Stomach (tissue), 9 donors: ENCODE measurements around the gene MDFIC. TPM values are rescaled to one million over a fixed set of nuclear protein-coding genes. Genes with fewer than 3 reads are reported as not detected.

Experiments
- DNase-seq, 2 donors: peaks; one replicate each; pipeline versions ENCODE4 v3.0.0 to v3.0.0-alpha.2; 2013 to 2019
- H3K27ac ChIP-seq, 5 donors: fragments of 200-600 bp in 4 of 5; sonication (generic) in 4 of 5; one replicate each; pipeline ENCODE4 v1.5.1; 2013 to 2019; ENCODE audit warnings: mild to moderate bottlenecking in 1 of 5, moderate library complexity in 1 of 5
- H3K27me3 ChIP-seq, 3 donors: fragments of 200-600 bp; sonication (generic); one replicate each; pipeline ENCODE4 v1.5.1; 2017 to 2019; ENCODE audit warnings: mixed run types in 1 of 3
- H3K36me3 ChIP-seq, 4 donors: fragments of 200-600 bp; sonication (generic); 1 replicate in 3 of 4; 2 replicates in 1 of 4; pipeline ENCODE4 v1.5.1; 2016 to 2019
- H3K4me1 ChIP-seq, 4 donors: fragments of 200-600 bp; sonication (generic); one replicate each; pipeline ENCODE4 v1.5.1; 2016 to 2019
- H3K4me3 ChIP-seq, 4 donors: fragments of 200-600 bp; sonication (generic) in 3 of 4; one replicate each; pipeline ENCODE4 v1.5.1; 2016 to 2019; ENCODE audit warnings: mild to moderate bottlenecking in 1 of 4
- H3K9me3 ChIP-seq, 4 donors: fragments of 200-600 bp; sonication (generic); one replicate each; pipeline ENCODE4 v1.5.1; 2016 to 2019
- EP300 ChIP-seq: sonication (generic); formaldehyde crosslinking; IDR thresholded peaks from one replicate; pipeline ENCODE4 v1.6.1; 2017; ENCODE audit warnings: antibody characterized with exemption
- POLR2A ChIP-seq, 4 donors: fragments of 450-650 bp; IDR thresholded peaks; one replicate each; pipeline ENCODE4 v1.6.1; 2016; ENCODE audit warnings: antibody characterized with exemption in 4 of 4, control low read depth in 2 of 4, mild to moderate bottlenecking in 1 of 4, moderate library complexity in 1 of 4
- POLR2AphosphoS5 ChIP-seq, 3 donors: sonication (generic); formaldehyde crosslinking; IDR thresholded peaks; one replicate each; pipeline ENCODE4 v1.6.1; 2016; ENCODE audit warnings: antibody characterized with exemption in 3 of 3
- WGBS, 5 donors: extraction: QIAGEN DNeasy Blood & Tissue Kit in 3 of 5; methylation state at CpG; one replicate each; pipeline versions ENCODE4 v1.1.5 to v1.1.7; 2013 to 2018; 5-methylcytosine and 5-hydroxymethylcytosine counted together
- intact Hi-C: fragments of 100-400 bp; cut with DNase I; formaldehyde crosslinking; loops from one replicate; pipeline ENCODE4 v1.15.1; 2023; ENCODE audit warnings: low total_unique reads
- polyA plus RNA-seq, 3 donors: library from polyadenylated mRNA; stranded (reverse); fragments of 200-250 nt; gene quantifications; one replicate each; pipeline ENCODE4 v1.2.3, GENCODE V29; 2013
- total RNA-seq, 5 donors: library from RNA; depleted of rRNA; stranded (reverse); fragments of >200 nt; gene quantifications; one replicate each; pipeline versions ENCODE4 v1.1.0 to v1.2.3, GENCODE V29; 2014 to 2016
- TF ChIP-seq, protein P1 (sequence below), 7 experiments: fragments of 450-650 bp in 4 of 7; fragments of 200-600 bp in 3 of 7; sonication (generic) in 3 of 7; IDR thresholded peaks; one replicate each; pipeline ENCODE4 v1.5.1; 2016 to 2019; ENCODE audit warnings: antibody characterized with exemption in 7 of 7, control low read depth in 2 of 7, mild to moderate bottlenecking in 1 of 7
- donor health status: healthy with polysubstance abuse.
- donor health status: Bipolar disorder and iron deficiency.
- donor health status: healthy.

The MDFIC gene
- total and polyA plus RNA-seq, 8 donors = 6.9 to 39.8 (median 8.6) TPM

DNA sequence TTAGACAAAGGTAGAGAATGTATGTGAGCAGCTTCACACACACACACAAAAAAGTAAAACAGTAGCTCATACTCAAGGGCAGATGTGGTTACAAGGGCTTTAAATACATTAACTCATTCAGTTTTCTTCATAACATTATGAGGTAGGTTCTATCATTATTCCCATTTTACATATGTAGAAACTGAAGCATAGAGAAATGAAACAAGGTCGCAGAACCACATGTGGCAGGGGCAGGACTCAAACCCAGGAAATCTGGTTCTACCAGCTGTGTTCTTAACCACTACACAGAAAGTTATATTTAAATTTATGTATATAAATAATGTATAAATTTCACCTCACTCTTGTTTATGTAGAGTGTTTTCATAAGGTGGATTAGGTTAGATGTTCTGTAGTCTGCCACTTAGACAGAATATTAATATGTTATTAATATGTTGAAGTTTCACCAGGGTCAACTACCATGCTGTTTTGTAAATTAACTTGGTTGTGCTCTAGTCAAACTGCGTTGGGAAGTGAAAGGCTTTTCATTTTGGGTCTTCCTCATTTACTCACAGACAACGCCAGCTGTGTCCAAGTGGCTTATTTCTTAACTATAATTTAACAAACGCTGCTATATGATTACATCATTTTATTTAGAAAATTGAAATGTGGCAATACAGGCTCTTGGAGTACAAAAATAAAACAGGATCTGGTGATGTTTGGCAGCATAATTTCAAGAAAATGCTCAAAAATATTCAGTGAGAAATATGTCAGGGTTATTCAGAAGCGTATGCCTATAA is 138.4 kb downstream of the MDFIC start:
- Histone ChIP-seq H3K4me3 (no peak overlapping the region), H3K9me3 (no peaks in the 10 kb centered on the region), H3K27ac (no peak overlapping the region), H3K27me3 (no peaks in the 10 kb centered on the region), H3K4me1 (peaks cover 0 to 3% (median 0%) of the 10 kb centered on the region in 4 donors), H3K36me3 (no peaks in the 10 kb centered on the region)
- no peak for DNase-seq
- intact Hi-C loops = no loop called here
- TF ChIP-seq POLR2AphosphoS5 (IDR thresholded peaks at IDR 0.05) = no peak
- no peak for TF ChIP-seq POLR2A (IDR thresholded peaks at IDR 0.05)
- TF ChIP-seq EP300 = no peak
- TF ChIP-seq, protein P1, sequence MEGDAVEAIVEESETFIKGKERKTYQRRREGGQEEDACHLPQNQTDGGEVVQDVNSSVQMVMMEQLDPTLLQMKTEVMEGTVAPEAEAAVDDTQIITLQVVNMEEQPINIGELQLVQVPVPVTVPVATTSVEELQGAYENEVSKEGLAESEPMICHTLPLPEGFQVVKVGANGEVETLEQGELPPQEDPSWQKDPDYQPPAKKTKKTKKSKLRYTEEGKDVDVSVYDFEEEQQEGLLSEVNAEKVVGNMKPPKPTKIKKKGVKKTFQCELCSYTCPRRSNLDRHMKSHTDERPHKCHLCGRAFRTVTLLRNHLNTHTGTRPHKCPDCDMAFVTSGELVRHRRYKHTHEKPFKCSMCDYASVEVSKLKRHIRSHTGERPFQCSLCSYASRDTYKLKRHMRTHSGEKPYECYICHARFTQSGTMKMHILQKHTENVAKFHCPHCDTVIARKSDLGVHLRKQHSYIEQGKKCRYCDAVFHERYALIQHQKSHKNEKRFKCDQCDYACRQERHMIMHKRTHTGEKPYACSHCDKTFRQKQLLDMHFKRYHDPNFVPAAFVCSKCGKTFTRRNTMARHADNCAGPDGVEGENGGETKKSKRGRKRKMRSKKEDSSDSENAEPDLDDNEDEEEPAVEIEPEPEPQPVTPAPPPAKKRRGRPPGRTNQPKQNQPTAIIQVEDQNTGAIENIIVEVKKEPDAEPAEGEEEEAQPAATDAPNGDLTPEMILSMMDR (IDR thresholded peaks at IDR 0.05) = no peak
- 75 to 88% (median 78%) methylated on average over 5 of the region's 5 CpGs for WGBS, 5 donors

DNA sequence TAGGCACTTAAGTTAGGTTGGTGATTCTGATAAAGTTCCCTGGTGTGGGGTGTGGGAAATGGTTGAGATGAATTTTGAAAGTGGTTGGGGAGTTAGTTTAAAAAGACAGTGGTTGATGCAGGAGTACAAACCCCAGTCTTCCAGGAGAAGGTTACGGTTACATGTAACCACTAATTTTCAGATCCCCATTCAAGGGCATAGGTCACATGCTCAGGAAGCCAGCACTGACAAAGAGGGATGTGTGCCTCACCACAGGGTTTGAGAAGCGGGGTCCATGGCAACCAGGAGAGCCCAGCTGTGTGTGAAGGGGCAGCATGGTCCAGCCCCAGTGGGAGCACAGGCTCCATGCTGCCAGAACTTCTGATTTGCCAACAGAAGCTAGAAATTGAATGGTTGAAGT is 144.2 kb downstream of the MDFIC start:
- H3K27ac ChIP-seq = no peak overlapping the region
- no peaks in the 10 kb centered on the region for H3K4me1 ChIP-seq
- WGBS, 5 donors = 78 to 91% (median 86%) methylated on average over 2 of the region's 2 CpGs
- H3K9me3 ChIP-seq = no peaks in the 10 kb centered on the region
- intact Hi-C loops = no loop called here
- H3K27me3 ChIP-seq = no peaks in the 10 kb centered on the region
- DNase-seq = no peak
- no peaks in the 10 kb centered on the region for H3K36me3 ChIP-seq
- no peak for TF ChIP-seq POLR2A (IDR thresholded peaks at IDR 0.05)
- TF ChIP-seq POLR2AphosphoS5 (IDR thresholded peaks at IDR 0.05) = no peak
- TF ChIP-seq, protein P1 (IDR thresholded peaks at IDR 0.05) = no peak
- TF ChIP-seq EP300 = no peak
- no peak overlapping the region for H3K4me3 ChIP-seq

DNA sequence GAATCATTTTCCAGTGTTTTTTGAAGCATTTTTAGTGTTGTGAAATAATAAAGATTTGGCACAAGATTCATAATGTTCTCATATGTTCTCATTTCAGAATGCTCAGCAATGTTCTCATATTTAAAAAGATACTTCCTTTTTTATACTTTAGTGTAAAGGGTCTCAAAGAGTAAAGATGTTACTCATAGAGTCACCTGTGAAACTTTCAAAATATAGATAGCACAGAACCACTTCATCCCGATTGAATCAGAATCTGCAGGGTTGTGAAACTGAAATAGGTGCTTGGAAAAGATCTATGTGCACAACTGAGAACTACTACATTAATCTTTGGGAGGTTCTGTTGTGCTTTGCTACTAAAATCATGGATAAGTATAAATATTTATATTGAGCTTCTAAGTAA is 144.7 kb downstream of the MDFIC start:
- no peak overlapping the region for H3K4me3 ChIP-seq
- H3K27me3 ChIP-seq = no peaks in the 10 kb centered on the region
- no peak for DNase-seq
- H3K27ac ChIP-seq = no peak overlapping the region
- H3K4me1 ChIP-seq = no peaks in the 10 kb centered on the region
- WGBS, 5 donors = 64 to 80% (median 69%) methylated on average over 1 of the region's 1 CpG
- H3K9me3 ChIP-seq = no peaks in the 10 kb centered on the region
- H3K36me3 ChIP-seq = no peaks in the 10 kb centered on the region
- TF ChIP-seq, protein P1 (IDR thresholded peaks at IDR 0.05) = no peak
- TF ChIP-seq EP300 = no peak
- TF ChIP-seq POLR2AphosphoS5 (IDR thresholded peaks at IDR 0.05) = no peak
- no peak for TF ChIP-seq POLR2A (IDR thresholded peaks at IDR 0.05)
- intact Hi-C loops = no loop called here

DNA sequence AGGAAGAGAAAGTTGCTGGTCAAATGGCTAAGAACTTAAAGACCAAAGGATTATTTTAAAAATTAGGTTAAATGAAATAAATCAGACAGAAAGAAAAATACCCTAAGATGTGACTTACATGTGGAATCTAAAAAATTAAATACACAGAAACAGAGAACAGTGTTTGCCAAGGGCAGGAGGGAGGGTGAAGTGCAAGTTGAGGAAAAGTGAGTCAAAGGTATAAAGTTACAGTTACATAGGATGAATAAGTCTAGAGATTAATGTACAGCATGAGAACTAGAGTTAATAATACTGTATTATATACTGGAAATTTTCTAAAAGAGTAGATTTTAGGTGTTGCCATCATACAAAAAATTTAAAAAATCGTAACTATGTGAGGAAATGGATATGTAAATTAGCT is 146.3 kb downstream of the MDFIC start:
- no peaks in the 10 kb centered on the region for H3K36me3 ChIP-seq
- H3K4me1 ChIP-seq = no peaks in the 10 kb centered on the region
- H3K9me3 ChIP-seq = no peaks in the 10 kb centered on the region
- intact Hi-C loops = no loop called here
- H3K27me3 ChIP-seq = no peaks in the 10 kb centered on the region
- WGBS, 5 donors = 91 to 100% (median 95%) methylated on average over 1 of the region's 1 CpG
- no peak for DNase-seq
- no peak overlapping the region for H3K27ac ChIP-seq
- H3K4me3 ChIP-seq = no peak overlapping the region
- TF ChIP-seq POLR2A (IDR thresholded peaks at IDR 0.05) (no peak), POLR2AphosphoS5 (IDR thresholded peaks at IDR 0.05) (no peak), EP300 (no peak)
- TF ChIP-seq, protein P1 (IDR thresholded peaks at IDR 0.05) = no peak
